Measurements from ENCODE around the gene ATP6V0D1.

Gene ATP6V0D1

DNA sequence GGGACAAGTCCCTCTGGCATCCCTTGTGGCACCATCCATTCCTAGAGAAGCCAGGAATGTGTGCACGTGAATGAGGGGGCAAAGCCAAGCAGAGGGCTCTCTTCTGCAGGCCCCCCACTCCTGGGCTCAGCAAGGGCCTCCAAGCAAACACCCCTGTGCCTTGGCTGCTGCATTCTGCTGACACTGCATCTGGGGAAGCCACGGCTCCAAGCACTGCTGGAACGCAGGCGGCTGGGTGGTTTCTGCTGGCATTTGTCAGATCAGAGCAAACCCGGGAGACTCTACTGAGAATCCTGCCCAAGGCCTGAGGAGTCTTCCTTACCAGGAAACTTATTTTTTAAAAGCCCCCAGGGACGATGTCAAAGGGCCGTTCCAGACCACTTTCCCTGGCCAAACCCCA lies 23.3 kb downstream of the ATP6V0D1 start:
- TF ChIP-seq, protein P1, sequence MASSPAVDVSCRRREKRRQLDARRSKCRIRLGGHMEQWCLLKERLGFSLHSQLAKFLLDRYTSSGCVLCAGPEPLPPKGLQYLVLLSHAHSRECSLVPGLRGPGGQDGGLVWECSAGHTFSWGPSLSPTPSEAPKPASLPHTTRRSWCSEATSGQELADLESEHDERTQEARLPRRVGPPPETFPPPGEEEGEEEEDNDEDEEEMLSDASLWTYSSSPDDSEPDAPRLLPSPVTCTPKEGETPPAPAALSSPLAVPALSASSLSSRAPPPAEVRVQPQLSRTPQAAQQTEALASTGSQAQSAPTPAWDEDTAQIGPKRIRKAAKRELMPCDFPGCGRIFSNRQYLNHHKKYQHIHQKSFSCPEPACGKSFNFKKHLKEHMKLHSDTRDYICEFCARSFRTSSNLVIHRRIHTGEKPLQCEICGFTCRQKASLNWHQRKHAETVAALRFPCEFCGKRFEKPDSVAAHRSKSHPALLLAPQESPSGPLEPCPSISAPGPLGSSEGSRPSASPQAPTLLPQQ (tag by site-specific recombination; IDR thresholded peaks at IDR 0.05), result no peak
- TF ChIP-seq ZNF324 (tag by site-specific recombination; IDR thresholded peaks at IDR 0.05), result no peak
- no peak for TF ChIP-seq KLF16 (tag by site-specific recombination; IDR thresholded peaks at IDR 0.05)
- TF ChIP-seq ZNF19 (tag by site-specific recombination; IDR thresholded peaks at IDR 0.05; ENCODE audit: low read depth), result no peak
- TF ChIP-seq, protein P2, sequence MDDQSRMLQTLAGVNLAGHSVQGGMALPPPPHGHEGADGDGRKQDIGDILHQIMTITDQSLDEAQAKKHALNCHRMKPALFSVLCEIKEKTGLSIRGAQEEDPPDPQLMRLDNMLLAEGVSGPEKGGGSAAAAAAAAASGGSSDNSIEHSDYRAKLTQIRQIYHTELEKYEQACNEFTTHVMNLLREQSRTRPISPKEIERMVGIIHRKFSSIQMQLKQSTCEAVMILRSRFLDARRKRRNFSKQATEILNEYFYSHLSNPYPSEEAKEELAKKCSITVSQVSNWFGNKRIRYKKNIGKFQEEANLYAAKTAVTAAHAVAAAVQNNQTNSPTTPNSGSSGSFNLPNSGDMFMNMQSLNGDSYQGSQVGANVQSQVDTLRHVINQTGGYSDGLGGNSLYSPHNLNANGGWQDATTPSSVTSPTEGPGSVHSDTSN (CRISPR knock-in tag; IDR thresholded peaks at IDR 0.05), result no peak
- TF ChIP-seq GFI1B (tag by site-specific recombination; IDR thresholded peaks at IDR 0.05), result no peak
- no peak for TF ChIP-seq ZNF707 (tag by site-specific recombination; IDR thresholded peaks at IDR 0.05)
- no peak for TF ChIP-seq ZNF10 (tag by site-specific recombination; IDR thresholded peaks at IDR 0.05)
- TF ChIP-seq, protein P3, sequence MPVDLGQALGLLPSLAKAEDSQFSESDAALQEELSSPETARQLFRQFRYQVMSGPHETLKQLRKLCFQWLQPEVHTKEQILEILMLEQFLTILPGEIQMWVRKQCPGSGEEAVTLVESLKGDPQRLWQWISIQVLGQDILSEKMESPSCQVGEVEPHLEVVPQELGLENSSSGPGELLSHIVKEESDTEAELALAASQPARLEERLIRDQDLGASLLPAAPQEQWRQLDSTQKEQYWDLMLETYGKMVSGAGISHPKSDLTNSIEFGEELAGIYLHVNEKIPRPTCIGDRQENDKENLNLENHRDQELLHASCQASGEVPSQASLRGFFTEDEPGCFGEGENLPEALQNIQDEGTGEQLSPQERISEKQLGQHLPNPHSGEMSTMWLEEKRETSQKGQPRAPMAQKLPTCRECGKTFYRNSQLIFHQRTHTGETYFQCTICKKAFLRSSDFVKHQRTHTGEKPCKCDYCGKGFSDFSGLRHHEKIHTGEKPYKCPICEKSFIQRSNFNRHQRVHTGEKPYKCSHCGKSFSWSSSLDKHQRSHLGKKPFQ (tag by site-specific recombination; IDR thresholded peaks at IDR 0.05), result no peak
- no peak for TF ChIP-seq ZFP69B (tag by site-specific recombination; IDR thresholded peaks at IDR 0.05)
- TF ChIP-seq, protein P4, sequence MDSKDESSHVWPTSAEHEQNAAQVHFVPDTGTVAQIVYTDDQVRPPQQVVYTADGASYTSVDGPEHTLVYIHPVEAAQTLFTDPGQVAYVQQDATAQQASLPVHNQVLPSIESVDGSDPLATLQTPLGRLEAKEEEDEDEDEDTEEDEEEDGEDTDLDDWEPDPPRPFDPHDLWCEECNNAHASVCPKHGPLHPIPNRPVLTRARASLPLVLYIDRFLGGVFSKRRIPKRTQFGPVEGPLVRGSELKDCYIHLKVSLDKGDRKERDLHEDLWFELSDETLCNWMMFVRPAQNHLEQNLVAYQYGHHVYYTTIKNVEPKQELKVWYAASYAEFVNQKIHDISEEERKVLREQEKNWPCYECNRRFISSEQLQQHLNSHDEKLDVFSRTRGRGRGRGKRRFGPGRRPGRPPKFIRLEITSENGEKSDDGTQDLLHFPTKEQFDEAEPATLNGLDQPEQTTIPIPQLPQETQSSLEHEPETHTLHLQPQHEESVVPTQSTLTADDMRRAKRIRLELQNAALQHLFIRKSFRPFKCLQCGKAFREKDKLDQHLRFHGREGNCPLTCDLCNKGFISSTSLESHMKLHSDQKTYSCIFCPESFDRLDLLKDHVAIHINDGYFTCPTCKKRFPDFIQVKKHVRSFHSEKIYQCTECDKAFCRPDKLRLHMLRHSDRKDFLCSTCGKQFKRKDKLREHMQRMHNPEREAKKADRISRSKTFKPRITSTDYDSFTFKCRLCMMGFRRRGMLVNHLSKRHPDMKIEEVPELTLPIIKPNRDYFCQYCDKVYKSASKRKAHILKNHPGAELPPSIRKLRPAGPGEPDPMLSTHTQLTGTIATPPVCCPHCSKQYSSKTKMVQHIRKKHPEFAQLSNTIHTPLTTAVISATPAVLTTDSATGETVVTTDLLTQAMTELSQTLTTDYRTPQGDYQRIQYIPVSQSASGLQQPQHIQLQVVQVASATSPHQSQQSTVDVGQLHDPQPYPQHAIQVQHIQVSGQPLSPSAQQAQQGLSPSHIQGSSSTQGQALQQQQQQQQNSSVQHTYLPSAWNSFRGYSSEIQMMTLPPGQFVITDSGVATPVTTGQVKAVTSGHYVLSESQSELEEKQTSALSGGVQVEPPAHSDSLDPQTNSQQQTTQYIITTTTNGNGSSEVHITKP (tag by site-specific recombination; IDR thresholded peaks at IDR 0.05), result no peak
- TF ChIP-seq ZNF501 (tag by site-specific recombination; IDR thresholded peaks at IDR 0.05), result no peak
- TF ChIP-seq ZNF416 (tag by site-specific recombination; IDR thresholded peaks at IDR 0.05), result no peak
- no peak for TF ChIP-seq ZNF169 (tag by site-specific recombination; IDR thresholded peaks at IDR 0.05)
- TF ChIP-seq SCRT1 (tag by site-specific recombination; IDR thresholded peaks at IDR 0.05; ENCODE audit: borderline replicate concordance), result no peak
- ChIA-PET POLR2A (no interaction called here), CTCF (no interaction called here)
- no peak overlapping the region for H3K27ac ChIP-seq (ENCODE audit: extremely low read depth, low read depth, low read length)
- no peaks in the 10 kb centered on the region for H3K9me3 ChIP-seq (ENCODE audit: control insufficient read depth, insufficient read depth, low read depth, low read length)
- H3K4me3 ChIP-seq (ENCODE audit: low read depth, low read length), result no peak overlapping the region
- H3K4me1 ChIP-seq (ENCODE audit: control insufficient read depth, insufficient read depth, low read length), result no peaks in the 10 kb centered on the region
- peaks cover 0 to 37% of the 10 kb centered on the region in 2 experiments; a peak in 1 of 3 replicates for H3K36me3 ChIP-seq (ENCODE audit: control insufficient read depth in 2 of 2, insufficient read depth in 1 of 2, low read length in 2 of 2)

DNA sequence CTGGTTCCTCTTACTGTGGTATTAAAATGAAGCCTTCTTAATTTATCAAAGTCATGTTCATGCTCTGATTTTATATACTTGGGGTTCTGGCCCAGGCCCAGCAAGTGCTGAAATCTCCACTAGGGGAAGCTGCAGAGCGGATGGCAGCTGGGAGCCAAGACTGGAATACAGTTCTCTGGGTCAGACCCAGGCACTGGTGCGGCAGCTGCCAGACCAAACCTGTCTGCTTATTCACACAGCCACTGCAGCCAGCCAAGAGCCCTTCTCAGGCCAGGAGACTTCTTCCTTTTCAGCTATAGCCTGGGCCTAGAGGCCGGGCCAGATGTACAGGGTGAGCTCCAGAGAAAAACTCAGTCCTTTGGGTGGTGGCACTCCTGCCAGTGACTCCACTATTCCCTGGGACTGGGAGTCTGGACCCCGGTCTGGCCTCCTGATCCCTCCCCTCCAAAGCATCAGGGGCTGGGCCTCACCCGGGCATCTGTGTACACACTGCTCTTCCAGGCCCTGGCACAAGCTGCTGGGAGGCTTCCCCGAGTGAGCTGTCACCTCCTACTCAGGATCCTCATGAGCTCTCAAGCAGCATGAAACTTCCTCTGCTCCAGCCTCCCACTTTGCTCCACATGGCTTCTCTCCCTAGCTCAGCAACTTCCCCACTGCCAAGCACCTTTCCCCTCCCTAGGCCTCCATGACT lies 24.4 kb downstream of the ATP6V0D1 start:
- ChIA-PET POLR2A (interaction anchor here (0.5 to 0.7 kb wide), 2 partner anchors 23 to 25 kb away, joined by 3 to 5 read pairs; no protein-coding TSS in a partner anchor), CTCF (interaction anchor here (0.6 to 2.2 kb wide), 7 partner anchors 9 to 503 kb away, joined by 3 to 6 read pairs (median 3); partner anchors contain the start of gene ATP6V0D1)
- H3K4me1 ChIP-seq (ENCODE audit: control insufficient read depth, insufficient read depth, low read length), result no peaks in the 10 kb centered on the region
- H3K9me3 ChIP-seq (ENCODE audit: control insufficient read depth, insufficient read depth, low read depth, low read length), result no peaks in the 10 kb centered on the region
- H3K27ac ChIP-seq (ENCODE audit: extremely low read depth, low read depth, low read length), result no peak overlapping the region
- peaks cover 0 to 42% of the 10 kb centered on the region in 2 experiments; a peak in 1 of 3 replicates for H3K36me3 ChIP-seq (ENCODE audit: control insufficient read depth in 2 of 2, insufficient read depth in 1 of 2, low read length in 2 of 2)
- no peak overlapping the region for H3K4me3 ChIP-seq (ENCODE audit: low read depth, low read length)
- TF ChIP-seq ZBTB20 (tag by site-specific recombination; IDR thresholded peaks at IDR 0.05) (peak; percentile 91), ZFHX2 (tag by site-specific recombination; conservative IDR thresholded peaks at IDR 0.05) (0 out of 2 replicates have a peak, but pooled peaks have one; percentile 14), OVOL3 (tag by site-specific recombination; IDR thresholded peaks at IDR 0.05) (no peak), ZIC2 (tag by site-specific recombination; IDR thresholded peaks at IDR 0.05) (peak; percentile 80)
